PFSK-1 (cell line): ENCODE measurements around the gene AUNIP.

Experiments used
- POLR2AphosphoS5 ChIP-seq: IDR thresholded peaks from 2 replicates; pipeline ENCODE4 v1.6.1; 2012; ENCODE audit warnings: low read depth, mild to moderate bottlenecking, control low read depth, low read length, moderate library complexity
- TF ChIP-seq, protein P1 (sequence below), 2 experiments: IDR thresholded peaks; 2 replicates each; pipeline versions ENCODE4 v1.6.1 to v1.8.0; 2011 to 2012; ENCODE audit warnings: low read depth in 2 of 2, low read length in 2 of 2, control low read depth in 1 of 2, inconsistent platforms in 1 of 2, mild to moderate bottlenecking in 1 of 2, moderate library complexity in 1 of 2; ENCODE audit not compliant: insufficient read depth in 1 of 2

DNA sequence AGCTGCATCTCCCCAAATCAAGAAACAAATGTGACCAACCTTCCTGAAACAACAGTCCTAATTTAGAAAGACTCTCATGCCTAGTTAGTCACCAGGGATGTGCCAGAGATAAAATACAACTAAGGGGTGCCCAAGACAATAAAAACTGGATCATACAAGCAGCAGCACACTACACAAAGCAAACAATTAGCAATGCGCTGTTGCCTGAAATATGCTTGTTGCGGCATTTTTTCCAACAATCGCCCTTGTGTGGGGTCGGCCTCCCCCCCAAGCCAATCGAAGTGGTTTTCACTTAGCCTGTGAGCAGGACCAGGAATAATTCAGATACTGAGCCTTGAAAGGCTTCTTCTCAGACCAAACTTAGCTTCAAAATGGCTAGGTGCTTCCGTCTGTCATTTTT lies 48.3 kb upstream of the AUNIP start:
- no peak for TF ChIP-seq POLR2AphosphoS5
- TF ChIP-seq, protein P1, sequence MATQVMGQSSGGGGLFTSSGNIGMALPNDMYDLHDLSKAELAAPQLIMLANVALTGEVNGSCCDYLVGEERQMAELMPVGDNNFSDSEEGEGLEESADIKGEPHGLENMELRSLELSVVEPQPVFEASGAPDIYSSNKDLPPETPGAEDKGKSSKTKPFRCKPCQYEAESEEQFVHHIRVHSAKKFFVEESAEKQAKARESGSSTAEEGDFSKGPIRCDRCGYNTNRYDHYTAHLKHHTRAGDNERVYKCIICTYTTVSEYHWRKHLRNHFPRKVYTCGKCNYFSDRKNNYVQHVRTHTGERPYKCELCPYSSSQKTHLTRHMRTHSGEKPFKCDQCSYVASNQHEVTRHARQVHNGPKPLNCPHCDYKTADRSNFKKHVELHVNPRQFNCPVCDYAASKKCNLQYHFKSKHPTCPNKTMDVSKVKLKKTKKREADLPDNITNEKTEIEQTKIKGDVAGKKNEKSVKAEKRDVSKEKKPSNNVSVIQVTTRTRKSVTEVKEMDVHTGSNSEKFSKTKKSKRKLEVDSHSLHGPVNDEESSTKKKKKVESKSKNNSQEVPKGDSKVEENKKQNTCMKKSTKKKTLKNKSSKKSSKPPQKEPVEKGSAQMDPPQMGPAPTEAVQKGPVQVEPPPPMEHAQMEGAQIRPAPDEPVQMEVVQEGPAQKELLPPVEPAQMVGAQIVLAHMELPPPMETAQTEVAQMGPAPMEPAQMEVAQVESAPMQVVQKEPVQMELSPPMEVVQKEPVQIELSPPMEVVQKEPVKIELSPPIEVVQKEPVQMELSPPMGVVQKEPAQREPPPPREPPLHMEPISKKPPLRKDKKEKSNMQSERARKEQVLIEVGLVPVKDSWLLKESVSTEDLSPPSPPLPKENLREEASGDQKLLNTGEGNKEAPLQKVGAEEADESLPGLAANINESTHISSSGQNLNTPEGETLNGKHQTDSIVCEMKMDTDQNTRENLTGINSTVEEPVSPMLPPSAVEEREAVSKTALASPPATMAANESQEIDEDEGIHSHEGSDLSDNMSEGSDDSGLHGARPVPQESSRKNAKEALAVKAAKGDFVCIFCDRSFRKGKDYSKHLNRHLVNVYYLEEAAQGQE (IDR thresholded peaks at IDR 0.05; ENCODE audit: insufficient read depth in 1 of 2, low read depth in 2 of 2, low read length in 2 of 2): no peak
